ENCODE measurements around the gene SETBP1. TPM values are rescaled to one million over a fixed set of nuclear protein-coding genes. Genes with fewer than 3 reads are reported as not detected.

The SETBP1 gene
- total RNA-seq, 1 experiment from 2014 or later = 14.0 TPM

DNA sequence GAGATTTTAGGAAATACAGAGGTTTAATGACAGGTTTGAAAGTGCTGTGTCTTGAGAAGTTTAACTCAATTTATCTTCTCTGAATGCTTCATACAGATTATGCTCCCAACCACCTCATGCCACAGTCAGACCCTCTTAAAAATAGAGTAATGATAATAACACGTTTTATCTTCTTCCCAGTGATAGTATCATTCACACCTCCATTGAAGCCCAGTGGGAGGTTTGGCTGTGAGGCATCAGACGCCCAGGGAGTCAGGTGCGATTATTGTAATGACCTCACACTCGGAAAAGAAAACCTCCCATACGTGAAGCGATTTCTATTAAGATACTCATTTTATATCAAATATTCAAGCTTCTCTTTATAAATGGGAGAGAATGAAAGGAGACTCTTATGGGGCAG, 366.3 kb downstream of the SETBP1 start:
- Histone ChIP-seq H3K36me3 (ENCODE audit: insufficient read depth, low read length, poor library complexity, severe bottlenecking) (no peaks in the 10 kb centered on the region), H3K27me3 (replicated peaks; ENCODE audit: insufficient read depth, low read depth, low read length, poor library complexity) (no peaks in the 10 kb centered on the region), H3K4me1 (ENCODE audit: insufficient read depth, low read length, poor library complexity, severe bottlenecking) (no peaks in the 10 kb centered on the region), H3K9me3 (ENCODE audit: low read depth, low read length, poor library complexity, severe bottlenecking) (no peaks in the 10 kb centered on the region), H3K4me3 (ENCODE audit: low read depth, low read length, poor library complexity, severe bottlenecking) (no peak overlapping the region), H3K27ac (ENCODE audit: low read depth, low read length, poor library complexity, severe bottlenecking) (no peak overlapping the region)
- no TSS peak for BruUV-seq (replicated peaks)
- no peak for DNase-seq (ENCODE audit: low spot score)
- ChIA-PET CTCF (no interaction called here), POLR2A (ENCODE audit: low non-redundant PET) (no interaction called here)
- intact Hi-C loops (cut with micrococcal nuclease; ENCODE audit: unreplicated experiment) = no loop called here
- no peak for TF ChIP-seq EZH2 (IDR thresholded peaks at IDR 0.05; ENCODE audit: borderline replicate concordance, low read depth, low read length, poor library complexity, severe bottlenecking)
- TF ChIP-seq, protein P1, sequence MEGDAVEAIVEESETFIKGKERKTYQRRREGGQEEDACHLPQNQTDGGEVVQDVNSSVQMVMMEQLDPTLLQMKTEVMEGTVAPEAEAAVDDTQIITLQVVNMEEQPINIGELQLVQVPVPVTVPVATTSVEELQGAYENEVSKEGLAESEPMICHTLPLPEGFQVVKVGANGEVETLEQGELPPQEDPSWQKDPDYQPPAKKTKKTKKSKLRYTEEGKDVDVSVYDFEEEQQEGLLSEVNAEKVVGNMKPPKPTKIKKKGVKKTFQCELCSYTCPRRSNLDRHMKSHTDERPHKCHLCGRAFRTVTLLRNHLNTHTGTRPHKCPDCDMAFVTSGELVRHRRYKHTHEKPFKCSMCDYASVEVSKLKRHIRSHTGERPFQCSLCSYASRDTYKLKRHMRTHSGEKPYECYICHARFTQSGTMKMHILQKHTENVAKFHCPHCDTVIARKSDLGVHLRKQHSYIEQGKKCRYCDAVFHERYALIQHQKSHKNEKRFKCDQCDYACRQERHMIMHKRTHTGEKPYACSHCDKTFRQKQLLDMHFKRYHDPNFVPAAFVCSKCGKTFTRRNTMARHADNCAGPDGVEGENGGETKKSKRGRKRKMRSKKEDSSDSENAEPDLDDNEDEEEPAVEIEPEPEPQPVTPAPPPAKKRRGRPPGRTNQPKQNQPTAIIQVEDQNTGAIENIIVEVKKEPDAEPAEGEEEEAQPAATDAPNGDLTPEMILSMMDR (conservative IDR thresholded peaks at IDR 0.05; ENCODE audit: low read depth, low read length) = no peak

DNA sequence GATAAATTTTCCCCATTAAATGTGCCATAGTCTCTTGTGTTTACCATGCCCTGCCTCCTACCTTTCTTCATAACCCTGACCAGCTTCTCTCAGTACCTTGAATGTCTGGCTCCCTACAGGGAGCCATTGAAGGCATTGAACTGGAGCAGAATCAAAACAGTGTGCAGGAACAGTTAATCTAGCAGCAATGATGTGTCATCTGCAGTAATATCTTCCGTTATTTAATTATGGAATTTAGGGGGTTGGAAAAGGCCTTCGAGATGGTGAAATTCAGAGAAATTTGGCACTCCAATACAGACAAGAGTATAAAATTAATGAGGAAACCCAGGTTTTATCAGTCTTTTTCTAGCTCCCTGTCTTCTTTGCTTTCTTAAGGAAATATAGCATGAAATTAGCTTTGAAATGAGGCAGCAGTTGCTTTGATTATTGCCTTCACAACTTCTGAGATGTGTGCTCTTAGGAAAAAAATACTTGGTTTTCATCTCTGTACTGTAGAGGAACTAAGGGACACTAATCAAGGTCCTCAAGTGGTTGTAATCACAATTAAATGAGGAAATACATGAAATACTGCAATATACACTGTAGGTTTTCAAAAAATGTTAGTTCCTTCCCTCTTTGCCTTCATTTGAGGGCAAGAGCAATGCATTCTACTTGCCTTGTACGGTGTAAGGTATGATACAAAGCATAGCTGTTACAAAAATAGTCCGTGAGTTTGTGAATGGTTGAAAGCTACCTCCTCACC, 369.1 kb downstream of the SETBP1 start:
- H3K4me3 ChIP-seq (ENCODE audit: low read depth, low read length, poor library complexity, severe bottlenecking) = no peak overlapping the region
- peaks cover under 1% of the 10 kb centered on the region for H3K4me1 ChIP-seq (ENCODE audit: insufficient read depth, low read length, poor library complexity, severe bottlenecking)
- intact Hi-C loops (cut with micrococcal nuclease; ENCODE audit: unreplicated experiment) = no loop called here
- ChIA-PET POLR2A (ENCODE audit: low non-redundant PET) (no interaction called here), CTCF (no interaction called here)
- H3K36me3 ChIP-seq (ENCODE audit: insufficient read depth, low read length, poor library complexity, severe bottlenecking) = no peaks in the 10 kb centered on the region
- H3K9me3 ChIP-seq (ENCODE audit: low read depth, low read length, poor library complexity, severe bottlenecking) = no peaks in the 10 kb centered on the region
- BruUV-seq (replicated peaks) = no TSS peak
- TF ChIP-seq EZH2 (IDR thresholded peaks at IDR 0.05; ENCODE audit: borderline replicate concordance, low read depth, low read length, poor library complexity, severe bottlenecking) = no peak
- TF ChIP-seq, protein P1 (conservative IDR thresholded peaks at IDR 0.05; ENCODE audit: low read depth, low read length) = no peak
- DNase-seq (ENCODE audit: low spot score) = no peak
- no peak overlapping the region for H3K27ac ChIP-seq (ENCODE audit: low read depth, low read length, poor library complexity, severe bottlenecking)
- H3K27me3 ChIP-seq (replicated peaks; ENCODE audit: insufficient read depth, low read depth, low read length, poor library complexity) = no peaks in the 10 kb centered on the region

DNA sequence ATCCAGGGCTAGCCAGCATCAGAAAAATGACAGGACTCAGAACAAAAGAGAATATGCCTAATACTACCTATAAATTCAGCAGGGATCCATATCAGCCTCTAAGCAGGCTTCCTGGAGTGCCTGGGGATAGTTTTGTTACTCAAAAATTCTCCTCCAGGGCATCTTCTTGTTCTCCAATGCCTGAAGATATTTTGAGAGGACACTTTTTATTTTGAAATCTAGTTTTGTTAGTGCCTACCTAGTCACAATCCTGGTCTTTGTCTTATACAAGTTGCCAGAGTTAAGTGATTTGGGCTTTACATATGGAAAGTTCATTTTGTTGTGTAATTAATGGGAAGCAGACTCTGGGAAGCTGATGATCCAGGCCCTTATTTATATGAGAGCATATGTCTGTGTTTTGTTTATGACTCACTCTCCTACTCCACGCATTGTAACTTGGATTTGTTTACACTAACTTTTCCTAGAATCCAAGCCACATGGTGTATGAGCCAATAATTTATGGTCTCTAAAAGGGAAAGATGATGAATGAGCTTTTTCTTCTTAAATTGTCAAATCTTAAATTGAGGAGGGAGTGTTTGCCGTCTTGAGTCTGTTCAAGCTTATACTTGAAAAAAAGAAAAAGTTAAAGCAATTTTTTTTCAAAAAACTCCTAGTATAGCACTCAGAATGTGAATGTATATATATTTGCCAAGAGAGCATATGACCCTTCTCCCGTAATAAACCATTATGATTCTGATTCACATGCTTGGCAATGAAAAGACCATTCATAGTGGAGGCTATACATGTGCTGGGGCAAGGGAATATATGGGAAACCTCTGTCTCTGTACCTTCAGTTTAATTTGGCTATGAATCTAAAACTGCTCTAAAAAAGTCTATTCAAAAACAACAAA, 370.3 kb downstream of the SETBP1 start:
- TF ChIP-seq EZH2 (IDR thresholded peaks at IDR 0.05; ENCODE audit: borderline replicate concordance, low read depth, low read length, poor library complexity, severe bottlenecking) = no peak
- TF ChIP-seq, protein P1 (conservative IDR thresholded peaks at IDR 0.05; ENCODE audit: low read depth, low read length) = no peak
- H3K4me3 ChIP-seq (ENCODE audit: low read depth, low read length, poor library complexity, severe bottlenecking) = no peak overlapping the region
- H3K9me3 ChIP-seq (ENCODE audit: low read depth, low read length, poor library complexity, severe bottlenecking) = no peaks in the 10 kb centered on the region
- BruUV-seq (replicated peaks) = no TSS peak
- no peaks in the 10 kb centered on the region for H3K27me3 ChIP-seq (replicated peaks; ENCODE audit: insufficient read depth, low read depth, low read length, poor library complexity)
- peaks cover 3% of the 10 kb centered on the region for H3K4me1 ChIP-seq (ENCODE audit: insufficient read depth, low read length, poor library complexity, severe bottlenecking)
- H3K27ac ChIP-seq (ENCODE audit: low read depth, low read length, poor library complexity, severe bottlenecking) = no peak overlapping the region
- DNase-seq (ENCODE audit: low spot score) = no peak
- ChIA-PET POLR2A (ENCODE audit: low non-redundant PET) (no interaction called here), CTCF (interaction anchor here (0.6 kb wide), 1 partner anchor 397 kb away, joined by 3 read pairs; no protein-coding TSS in a partner anchor)
- no peaks in the 10 kb centered on the region for H3K36me3 ChIP-seq (ENCODE audit: insufficient read depth, low read length, poor library complexity, severe bottlenecking)
- intact Hi-C loops (cut with micrococcal nuclease; ENCODE audit: unreplicated experiment) = no loop called here
